Measurements from ENCODE around the gene OR4C13.
"Not testable (repeated sequence)": the region's sequence is repeated elsewhere in the genome, so short reads cannot be mapped to it uniquely, and the experiment has no call there.

OR4C13 gene

GRCh38 chr11:49952091-49952490 lies at the start of gene OR4C13:
OR4C13 (plus strand) TSS chr11:49952391; CDS start chr11:49952423, 32 bp downstream.
- no peak for DNase-seq (ENCODE audit: low read depth)

- not testable (repeated sequence) for DNase-seq (ENCODE audit: low read depth)
Measured at GRCh38 chr11:49911516-49911915, 40.7 kb upstream of the OR4C13 start.

- not testable (repeated sequence) for DNase-seq (ENCODE audit: low read depth)
Measured at GRCh38 chr11:49948701-49949100, 3.5 kb upstream of the OR4C13 start.

GRCh38 chr11:49973439-49973838 lies 21.2 kb downstream of the OR4C13 start:
- not testable (repeated sequence) for DNase-seq (ENCODE audit: low read depth)

GRCh38 chr11:49982435-49982834 lies 30.2 kb downstream of the OR4C13 start, which contains the start of gene OR4C12:
OR4C12 (minus strand) TSS chr11:49982535; CDS start chr11:49982501, 34 bp downstream.
- DNase-seq (ENCODE audit: low read depth), result not testable (repeated sequence)

GRCh38 chr11:49995565-49995964 lies 43.4 kb downstream of the OR4C13 start:
- no peak for DNase-seq (ENCODE audit: low read depth)
